HepG2 (cell line): ENCODE results near the gene TFE3. TPM values are rescaled to one million over a fixed set of nuclear protein-coding genes. Genes with fewer than 3 reads are reported as not detected.

Experiments
- ATAC-seq: fragments of 200-7000 bp; cut with Tn5 transposase; 3 replicates; pipeline ENCODE4 v1.9.1; 2020; ENCODE audit warnings: mild to moderate bottlenecking, moderate library complexity
- BruUV-seq: library from RNA; stranded (reverse); fragments of 400-500 nt; replicated peaks from 2 replicates; lab custom pipeline; 2021; lab: Mats Ljungman, UMichigan
- CTCF ChIA-PET: fragments of 300-600 bp; formaldehyde crosslinking; extraction: SDS; loops from one replicate; lab custom pipeline; 2021; ENCODE audit warnings: low total read pairs, inconsistent platforms, low intra/inter-chr PET ratio; lab: Yijun Ruan, JAX
- POLR2A ChIA-PET: fragments of 350-600 bp; sonication (Branson Sonifier 250); formaldehyde crosslinking; loops from one replicate; lab custom pipeline; 2020; ENCODE audit warnings: antibody characterized with exemption, inconsistent platforms; lab: Yijun Ruan, JAX
- DNase-seq: peaks from one replicate; pipeline ENCODE4 v3.0.0-alpha.2; 2015; ENCODE audit warnings: low spot score
- FAIRE-seq: peaks from 3 replicates; lab custom pipeline; 2011; peaks lifted over from hg19 to GRCh38; lab: Jason Lieb, UNC
- H2AFZ ChIP-seq: one replicate; pipeline ENCODE4 v1.6.1; 2011; ENCODE audit warnings: low read length, inconsistent platforms
- H3K27ac ChIP-seq: fragments of 300-600 bp; 3 replicates; pipeline ENCODE4 v1.8.0; 2011; ENCODE audit warnings: mixed run types, mild to moderate bottlenecking, mixed read lengths, low read length, inconsistent platforms; ENCODE audit not compliant: insufficient read depth; ENCODE audit errors: extremely low read length
- H3K27me3 ChIP-seq, 2 experiments: fragments of 200-600 bp in 1 of 2; 2 replicates in 1 of 2; 3 replicates in 1 of 2; pipeline versions ENCODE4 v1.6.0 to v1.8.0; 2011; ENCODE audit warnings: low read length in 2 of 2, mild to moderate bottlenecking in 2 of 2, moderate library complexity in 2 of 2, inconsistent platforms in 1 of 2; ENCODE audit not compliant: insufficient read depth in 2 of 2, control insufficient read depth in 1 of 2
- H3K36me3 ChIP-seq, 2 experiments: fragments of 200-600 bp in 1 of 2; replicated peaks in 1 of 2; 2 replicates in 1 of 2; 3 replicates in 1 of 2; pipeline versions ENCODE4 v1.5.1 to v1.8.0; 2011; ENCODE audit warnings: low read length in 2 of 2, inconsistent platforms in 1 of 2; ENCODE audit not compliant: insufficient read depth in 2 of 2, control insufficient read depth in 1 of 2
- H3K4me1 ChIP-seq: 2 replicates; pipeline ENCODE4 v1.5.1; 2012; ENCODE audit warnings: low read length, inconsistent platforms; ENCODE audit not compliant: insufficient read depth
- H3K4me2 ChIP-seq: 2 replicates; pipeline ENCODE4 v1.6.0; 2011; ENCODE audit warnings: low read depth, low read length, inconsistent platforms
- H3K4me3 ChIP-seq, 3 experiments: fragments of 200-600 bp in 1 of 3; sonication (generic), shearing (Covaris generic) in 1 of 3; replicated peaks in 1 of 3; 2 replicates each; pipeline ENCODE4 v1.5.1; 2011 to 2016; ENCODE audit warnings: low read length in 3 of 3, inconsistent platforms in 2 of 3, low read depth in 2 of 3, mild to moderate bottlenecking in 2 of 3, control low read depth in 1 of 3, mixed read lengths in 1 of 3; ENCODE audit not compliant: insufficient read depth in 1 of 3
- H3K79me2 ChIP-seq: one replicate; pipeline ENCODE4 v1.6.1; 2011; ENCODE audit warnings: low read length, inconsistent platforms; ENCODE audit not compliant: insufficient read depth
- H3K9ac ChIP-seq: 2 replicates; pipeline ENCODE4 v1.6.0; 2011; ENCODE audit warnings: mild to moderate bottlenecking, low read depth, low read length, inconsistent platforms; ENCODE audit not compliant: insufficient read depth
- H3K9me3 ChIP-seq: 2 replicates; pipeline ENCODE4 v1.5.1; 2012; ENCODE audit warnings: mild to moderate bottlenecking, low read length
- H4K20me1 ChIP-seq: 2 replicates; pipeline ENCODE4 v1.6.0; 2011; ENCODE audit warnings: inconsistent platforms, mild to moderate bottlenecking, low read length, moderate library complexity; ENCODE audit not compliant: insufficient read depth
- HCFC1 ChIP-seq: fragments of 150-350 bp; IDR thresholded peaks from 2 replicates; pipeline ENCODE4 v1.6.1; 2014; ENCODE audit warnings: low read depth, low read length
- KLF13 ChIP-seq: sonication (generic); formaldehyde crosslinking; IDR thresholded peaks from 2 replicates; pipeline ENCODE4 v1.4.0; 2020; ENCODE audit warnings: mild to moderate bottlenecking, missing genetic modification reagents
- ZNF652 ChIP-seq: IDR thresholded peaks from 2 replicates; pipeline ENCODE4 v1.6.1; 2016; ENCODE audit warnings: low read depth, borderline replicate concordance
- WGBS: methylation state at CpG from one replicate; pipeline ENCODE4 v1.1.6; 2017; ENCODE audit warnings: low lambda C conversion rate; 5-methylcytosine and 5-hydroxymethylcytosine counted together
- in situ Hi-C: cut with HindIII; loops from 2 replicates; pipeline ENCODE4 v1.10.0; 2017; ENCODE audit warnings: low pct_unique_long_range_greater_than_20kb; ENCODE audit not compliant: extremely low pct_ligation_motif_present
- intact Hi-C: fragments of 100-400 bp; cut with micrococcal nuclease; formaldehyde crosslinking; loops from one replicate; pipeline ENCODE4 v1.10.0; 2022; ENCODE audit not compliant: unreplicated experiment
- polyA plus RNA-seq, 8 experiments: library from polyadenylated mRNA; depleted of rRNA in 3 of 8; stranded (reverse) in 7 of 8; unstranded in 1 of 8; fragments of >200 nt; fragmentation: Illumina TruSeq in 4 of 8; extraction: Trizol in 4 of 8; gene quantifications; 2 replicates each; pipeline versions ENCODE4 v1.2.1 to v1.2.3, GENCODE V29; 2011 to 2016; ENCODE audit warnings: low read depth in 4 of 8, missing spikeins in 1 of 8, mixed read lengths in 1 of 8; ENCODE audit not compliant: insufficient read depth in 1 of 8
- total RNA-seq, 5 experiments: library from RNA; depleted of rRNA; stranded (reverse); fragments of >200 nt; fragmentation: Illumina TruSeq; extraction: Trizol; gene quantifications; 2 replicates each; pipeline ENCODE4 v1.2.3, GENCODE V29; 2016; ENCODE audit warnings: low read depth in 1 of 5

TFE3 gene
- total and polyA plus RNA-seq, 2 of the 13 experiments (the other 11 are each of a cell fraction or from before 2014, with no cell fraction given): 8.3 to 12.3 TPM

- H3K4me1 ChIP-seq: peaks cover 41% of the 10 kb centered on the region
- FAIRE-seq (no peak), DNase-seq (no peak), ATAC-seq (no peak)
- H3K27me3 ChIP-seq: no peaks in the 10 kb centered on the region
- BruUV-seq: no TSS peak
- no CpG with 5 or more reads among the region's 6 CpGs for WGBS
- no peak overlapping the region for H2AFZ ChIP-seq
- no peak for TF ChIP-seq HCFC1
- POLR2A ChIA-PET: no interaction called here
- no peaks in the 10 kb centered on the region; a peak in 2 of 5 replicates for H3K36me3 ChIP-seq
- intact Hi-C loops (no loop called here), in situ Hi-C loops (no loop called here)
- no peak overlapping the region for H3K27ac ChIP-seq
- H4K20me1 ChIP-seq: no peaks in the 10 kb centered on the region
- H3K9ac ChIP-seq: peak overlapping the region; percentile 39
- CTCF ChIA-PET: no interaction called here
- peaks cover under 1% of the 10 kb centered on the region for H3K79me2 ChIP-seq
- peak overlapping the region; percentile 26 to 55 (median 40); a peak in 5 of 6 replicates for H3K4me3 ChIP-seq
- peak overlapping the region; percentile 61 for H3K4me2 ChIP-seq
- no peaks in the 10 kb centered on the region for H3K9me3 ChIP-seq
Observed at GRCh38 chrX:49059201-49059600, 16.0 kb upstream of the TFE3 start.

- no peak for TF ChIP-seq KLF13 (CRISPR knock-in tag)
- peak; percentile 84 for TF ChIP-seq ZNF652 (CRISPR knock-in tag)
- H4K20me1 ChIP-seq: no peaks in the 10 kb centered on the region
- ChIA-PET CTCF (no interaction called here), POLR2A (no interaction called here)
- ATAC-seq (peak; percentile 35), FAIRE-seq (no peak), DNase-seq (no peak)
- H3K27ac ChIP-seq: no peak within 1 kb of the TSS
- H3K4me2 ChIP-seq: peak within 1 kb of the TSS; percentile 61
- no peaks in the 10 kb centered on the region; a peak in 2 of 5 replicates for H3K36me3 ChIP-seq
- H3K4me3 ChIP-seq: peak within 1 kb of the TSS; percentile 26 to 55 (median 40); a peak in 5 of 6 replicates
- peak within 1 kb of the TSS; percentile 39 for H3K9ac ChIP-seq
- peaks cover 2% of the 10 kb centered on the region for H3K79me2 ChIP-seq
- H2AFZ ChIP-seq: no peak within 1 kb of the TSS
- peaks cover 45% of the 10 kb centered on the region for H3K4me1 ChIP-seq
- in situ Hi-C loops: no loop called here
- intact Hi-C loops: no loop called here
- BruUV-seq: no TSS peak
- H3K9me3 ChIP-seq: no peaks in the 10 kb centered on the region
- WGBS: 20% methylated on average over 2 of the region's 5 CpGs
- no peaks in the 10 kb centered on the region for H3K27me3 ChIP-seq
Observed at GRCh38 chrX:49058794-49059193, 15.6 kb upstream of the TFE3 start, which contains the start of gene CCDC120. Gene CCDC120 (plus strand): TSS chrX:49058999. CDS start chrX:49062042, 3,043 bp downstream.
